SH-SY5Y (cell line): Measurements from ENCODE around the gene CADM3.

Source experiments
- GATA2 ChIP-seq: IDR thresholded peaks from 2 replicates; pipeline ENCODE4 v1.6.1; 2011; ENCODE audit warnings: mild to moderate bottlenecking, low read depth, low read length
- GATA3 ChIP-seq: IDR thresholded peaks from 2 replicates; pipeline ENCODE4 v1.6.1; 2011; ENCODE audit warnings: low read depth, mild to moderate bottlenecking, low read length, moderate library complexity

CADM3 gene

DNA sequence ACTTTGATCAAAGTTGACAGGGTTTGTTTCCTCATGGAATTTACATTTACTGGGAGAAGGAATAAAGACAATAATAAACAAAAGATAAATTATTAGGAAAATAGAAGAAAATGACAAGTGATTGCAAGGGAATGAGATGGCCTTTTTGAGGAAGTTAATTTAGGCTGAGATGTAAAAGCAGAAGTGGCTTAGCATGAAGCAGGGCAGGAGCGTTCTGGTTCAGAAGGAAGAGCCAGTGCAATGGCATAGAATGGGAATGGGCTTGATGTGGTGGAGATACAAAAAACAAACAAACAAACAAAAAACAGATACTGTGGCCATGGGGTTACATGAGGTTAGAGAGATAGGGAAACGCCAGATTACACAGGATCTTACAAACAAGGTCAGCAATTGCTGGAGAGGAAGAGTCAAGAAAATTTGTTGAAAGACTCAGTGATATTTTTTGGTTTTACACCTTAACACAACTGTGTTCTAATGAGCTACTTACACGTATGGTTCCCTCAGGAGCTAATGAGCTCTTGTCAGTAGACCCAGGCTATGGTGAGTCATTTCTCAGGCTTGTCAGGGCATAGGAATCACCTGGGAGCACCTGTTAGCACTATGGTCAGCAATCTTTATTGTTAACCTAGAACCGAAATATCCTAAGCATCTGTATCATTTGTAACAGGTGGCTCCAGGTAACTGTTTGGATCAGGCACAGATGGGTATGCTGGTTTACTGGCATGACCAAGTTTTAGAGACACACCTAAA is 8.7 kb upstream of the CADM3 start:
- TF ChIP-seq GATA2 (no peak), GATA3 (no peak)

DNA sequence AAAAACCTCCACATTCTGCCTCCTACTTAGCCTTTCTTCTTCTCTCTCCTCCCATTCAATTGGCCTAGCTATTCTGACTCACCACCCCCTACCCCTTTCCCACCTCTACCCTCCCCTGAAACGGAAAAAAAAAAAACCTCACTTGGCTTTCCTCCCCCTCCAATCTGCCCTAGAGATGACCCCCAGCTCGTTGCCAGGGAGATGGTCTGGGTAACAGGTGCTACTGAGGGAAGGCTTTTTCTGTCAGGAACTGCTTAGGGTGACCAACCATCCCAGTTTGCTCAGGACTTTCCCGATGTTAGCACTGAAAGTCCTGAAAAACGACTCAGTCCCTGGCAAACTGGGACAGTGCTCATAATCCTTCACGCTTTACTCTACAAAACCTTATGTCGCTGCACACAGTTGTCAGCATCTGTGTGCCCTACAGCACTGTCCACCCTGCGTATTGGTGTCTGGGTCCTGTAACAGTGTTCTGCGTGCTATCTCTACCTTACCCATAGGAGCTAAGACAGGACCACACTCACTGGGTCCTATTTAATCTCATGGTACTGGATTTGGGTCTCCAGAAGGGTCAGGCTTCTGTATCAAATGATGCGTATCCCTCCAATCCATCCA is 7.7 kb upstream of the CADM3 start:
- TF ChIP-seq GATA3 (no peak), GATA2 (no peak; the same call in 1 of the 2 replicates)

DNA sequence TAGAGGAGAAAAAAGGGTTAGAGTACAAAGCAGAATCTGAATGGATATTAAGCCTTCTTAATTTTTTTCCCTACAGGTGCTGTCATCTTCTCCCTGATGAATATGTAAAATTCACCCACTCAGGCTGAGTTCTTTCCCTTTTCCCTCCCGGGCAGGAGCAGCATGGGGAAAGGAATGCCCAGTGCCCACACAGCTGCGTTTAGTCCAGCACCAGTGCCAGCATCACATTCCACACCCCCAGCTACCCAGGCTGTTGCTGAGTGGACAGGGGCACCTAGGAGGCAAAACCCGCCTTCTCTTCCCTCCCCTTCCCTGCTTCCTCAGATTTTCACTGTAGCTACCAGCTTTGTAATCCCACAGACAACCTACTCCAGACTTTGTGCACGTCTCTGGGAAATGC is 3.4 kb upstream of the CADM3 start:
- TF ChIP-seq GATA3: no peak
- TF ChIP-seq GATA2: no peak

DNA sequence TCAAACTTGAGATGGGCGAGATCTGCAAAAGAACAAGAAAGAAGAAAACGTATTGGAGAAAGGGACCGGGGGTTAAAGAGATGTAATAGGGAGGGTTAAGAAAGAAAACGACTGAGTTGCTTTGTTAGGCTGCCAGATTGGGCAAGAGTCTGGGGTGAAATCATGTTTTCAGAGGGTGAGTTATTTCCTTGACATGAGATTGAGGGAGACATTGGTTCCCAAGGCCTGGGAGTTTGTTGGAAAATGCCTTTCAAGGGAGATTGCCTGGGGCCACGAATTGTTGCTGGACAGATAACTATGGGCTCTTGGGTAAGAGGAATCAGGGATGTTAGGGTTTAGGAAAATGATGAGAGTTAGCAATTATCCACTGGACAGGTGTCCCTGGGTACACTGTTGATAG is 776 bp upstream of the CADM3 start:
- TF ChIP-seq GATA2 (no peak), GATA3 (no peak)

DNA sequence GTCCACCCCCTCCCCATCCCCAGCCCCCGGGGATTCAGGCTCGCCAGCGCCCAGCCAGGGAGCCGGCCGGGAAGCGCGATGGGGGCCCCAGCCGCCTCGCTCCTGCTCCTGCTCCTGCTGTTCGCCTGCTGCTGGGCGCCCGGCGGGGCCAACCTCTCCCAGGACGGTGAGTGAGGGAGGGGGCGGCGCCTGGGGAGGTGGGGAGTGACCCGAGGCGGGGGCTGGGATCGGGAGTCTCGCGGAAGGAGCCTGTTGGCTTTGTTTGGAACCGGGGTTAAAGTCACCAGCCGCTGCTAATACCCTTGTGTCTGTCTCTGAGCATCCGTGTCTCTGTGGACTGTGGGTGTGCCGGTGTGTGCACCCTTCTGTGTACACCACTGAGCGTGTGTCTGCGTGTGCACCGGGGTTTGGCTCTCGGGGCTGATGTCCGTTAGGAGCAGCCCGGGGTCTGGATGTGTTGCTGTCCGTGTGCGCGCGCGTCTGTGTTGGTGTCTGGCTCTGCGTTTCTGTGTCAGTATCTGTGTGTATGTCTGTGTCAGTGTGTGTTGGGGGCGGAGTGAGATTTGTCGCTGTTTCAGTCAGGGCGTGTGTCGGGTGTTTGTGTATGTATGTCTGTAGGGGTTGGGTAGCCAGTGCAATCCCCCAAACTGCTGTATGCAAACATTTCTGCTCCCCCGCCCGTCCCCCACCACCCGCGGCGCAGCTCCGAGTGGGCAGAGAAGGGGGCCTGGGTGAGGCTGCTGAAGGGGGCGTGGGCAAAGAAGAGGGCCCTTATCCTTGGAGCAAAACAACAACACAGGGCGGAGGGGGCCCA is 480 bp downstream of the CADM3 start:
- TF ChIP-seq GATA3: no peak
- TF ChIP-seq GATA2: no peak

DNA sequence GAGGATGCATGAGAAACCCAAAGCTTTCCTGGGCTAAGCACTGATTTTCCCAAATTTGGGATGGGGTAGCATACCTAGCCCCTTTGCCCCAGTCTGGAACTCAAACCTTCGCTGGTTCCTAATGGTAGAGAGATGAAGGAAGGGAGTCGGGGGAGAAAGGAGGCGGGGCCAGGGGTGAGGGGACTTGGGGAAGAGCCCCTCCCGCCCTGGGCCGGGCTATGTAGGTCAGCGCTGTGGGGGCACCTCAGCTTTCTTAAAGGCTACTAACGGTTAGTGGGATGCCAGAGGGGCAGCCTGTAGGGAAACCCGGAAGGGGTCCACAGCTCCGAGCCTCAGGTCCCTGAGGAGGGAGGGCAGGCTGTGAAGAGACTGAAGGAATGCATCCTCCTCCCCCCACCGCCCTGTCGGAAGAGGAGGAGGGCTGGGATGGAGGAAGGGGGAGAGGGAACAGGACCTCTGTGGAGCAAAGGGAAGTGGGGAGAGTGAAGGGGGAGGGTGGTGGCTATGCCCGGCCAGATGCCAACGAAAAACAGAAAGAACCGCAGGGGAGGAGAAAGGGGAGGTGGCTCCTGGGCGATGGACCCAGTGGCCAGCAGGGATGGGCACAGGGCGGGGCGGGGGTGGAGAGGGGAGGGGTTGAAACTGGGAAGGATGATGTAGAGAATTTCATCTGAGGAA is 1.3 kb downstream of the CADM3 start:
- TF ChIP-seq GATA3 (no peak), GATA2 (no peak)

DNA sequence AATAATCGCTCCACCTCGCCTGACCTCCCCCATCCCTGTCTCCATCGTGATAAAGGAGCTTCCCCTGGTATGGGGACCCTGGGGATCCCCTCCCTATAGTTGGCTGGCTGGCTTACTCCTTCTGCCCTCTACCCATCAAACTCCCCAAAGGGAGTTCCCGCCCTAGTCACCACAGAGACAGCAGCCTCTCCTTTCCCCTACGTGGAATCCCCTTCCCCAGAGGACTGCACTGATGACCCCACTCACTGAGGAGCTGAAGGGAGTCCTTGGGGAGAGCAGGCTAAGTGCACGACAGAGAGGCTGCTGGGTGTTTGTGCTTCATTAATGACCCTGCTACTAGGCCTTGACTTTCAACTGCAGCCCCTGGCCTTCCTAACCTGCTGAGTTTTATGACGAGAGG is 1.9 kb downstream of the CADM3 start:
- no peak for TF ChIP-seq GATA2

DNA sequence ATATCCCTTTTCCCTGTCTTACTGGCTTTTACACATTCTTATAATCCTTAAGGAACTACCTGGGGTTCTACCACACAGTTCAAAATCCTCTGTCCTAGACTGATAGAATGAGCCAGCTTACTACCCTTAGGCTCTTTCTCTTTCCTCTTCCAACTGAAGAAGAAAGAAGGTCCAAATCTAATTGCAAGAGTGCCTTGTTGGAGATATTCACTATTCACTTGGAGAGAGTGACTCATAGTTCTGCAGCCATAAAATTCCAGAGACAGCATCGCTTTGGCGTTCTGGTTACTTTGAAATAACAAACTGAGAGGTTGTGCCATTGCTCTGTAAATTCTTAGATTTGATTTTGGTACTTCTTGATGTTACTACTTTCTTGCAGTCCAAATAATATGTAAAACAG is 4.2 kb downstream of the CADM3 start:
- TF ChIP-seq GATA3: no peak
- TF ChIP-seq GATA2: no peak

DNA sequence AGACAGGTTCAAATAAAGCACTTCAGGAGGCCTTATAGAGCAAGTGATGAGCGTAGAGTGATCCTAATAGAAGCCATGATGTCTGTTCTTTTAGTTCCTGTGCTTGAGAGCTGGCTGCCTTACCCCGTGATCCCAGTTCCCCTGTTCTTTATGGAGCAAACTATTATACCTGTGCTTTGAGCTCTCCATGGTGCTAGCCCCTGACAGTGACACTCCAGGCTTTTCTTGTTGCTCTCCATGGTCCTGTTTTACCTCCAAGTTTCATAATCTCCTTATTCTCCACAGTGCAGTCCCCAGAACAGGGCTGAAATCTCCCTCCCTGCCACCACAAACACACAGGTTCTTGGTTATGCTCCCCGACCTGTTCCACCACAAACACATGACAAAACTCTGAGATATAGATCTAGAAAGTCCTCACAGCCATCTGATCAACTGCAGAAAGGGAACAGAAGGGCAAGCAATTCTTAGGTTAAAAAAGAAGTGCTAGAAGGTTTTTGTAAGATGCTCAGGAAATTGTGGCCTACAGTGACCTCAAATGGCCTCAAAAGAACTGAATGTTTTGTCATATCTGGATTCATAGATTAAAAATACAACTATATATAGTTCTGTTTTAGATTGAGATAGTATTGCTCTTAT is 6.0 kb downstream of the CADM3 start:
- TF ChIP-seq GATA2 (no peak), GATA3 (no peak)

DNA sequence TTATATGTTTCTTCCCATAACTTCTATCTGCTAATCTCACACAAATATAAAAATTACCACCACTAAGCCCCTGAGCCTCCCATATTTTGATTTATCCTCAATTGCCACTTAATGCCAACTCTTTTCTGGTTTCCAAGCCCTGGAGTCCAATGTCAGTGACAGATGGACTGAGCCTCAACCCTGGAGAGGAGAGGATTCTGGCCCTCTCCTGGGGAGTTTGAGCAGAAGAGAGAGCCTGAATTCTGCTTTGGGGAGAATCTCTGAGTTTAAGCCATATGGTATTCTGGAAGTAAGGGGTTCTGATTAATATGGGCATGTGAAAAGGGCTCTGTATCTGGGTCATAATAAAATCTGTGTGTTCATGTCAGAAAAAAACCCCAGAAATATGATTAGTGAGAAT is 8.5 kb downstream of the CADM3 start:
- TF ChIP-seq GATA3 (no peak), GATA2 (no peak)

DNA sequence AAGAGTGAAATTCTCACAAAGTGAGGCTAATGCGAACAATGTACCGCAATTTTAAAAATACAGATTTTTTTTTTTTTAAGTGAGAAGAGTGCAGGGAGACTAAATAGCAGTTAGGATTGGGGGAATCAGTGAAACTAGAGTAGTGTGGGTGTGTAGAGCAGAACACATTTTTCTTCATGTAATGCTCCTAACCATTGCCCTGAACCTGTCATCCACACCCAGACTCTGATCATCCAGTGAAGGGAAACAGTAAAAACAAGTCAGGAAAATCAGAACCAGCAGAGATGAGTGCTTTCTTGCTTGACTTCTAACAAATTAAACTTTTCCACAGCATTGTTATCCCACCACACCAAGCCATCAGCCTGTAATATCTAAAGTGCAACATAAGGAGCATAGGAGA is 9.1 kb downstream of the CADM3 start:
- no peak for TF ChIP-seq GATA3
- TF ChIP-seq GATA2: no peak

DNA sequence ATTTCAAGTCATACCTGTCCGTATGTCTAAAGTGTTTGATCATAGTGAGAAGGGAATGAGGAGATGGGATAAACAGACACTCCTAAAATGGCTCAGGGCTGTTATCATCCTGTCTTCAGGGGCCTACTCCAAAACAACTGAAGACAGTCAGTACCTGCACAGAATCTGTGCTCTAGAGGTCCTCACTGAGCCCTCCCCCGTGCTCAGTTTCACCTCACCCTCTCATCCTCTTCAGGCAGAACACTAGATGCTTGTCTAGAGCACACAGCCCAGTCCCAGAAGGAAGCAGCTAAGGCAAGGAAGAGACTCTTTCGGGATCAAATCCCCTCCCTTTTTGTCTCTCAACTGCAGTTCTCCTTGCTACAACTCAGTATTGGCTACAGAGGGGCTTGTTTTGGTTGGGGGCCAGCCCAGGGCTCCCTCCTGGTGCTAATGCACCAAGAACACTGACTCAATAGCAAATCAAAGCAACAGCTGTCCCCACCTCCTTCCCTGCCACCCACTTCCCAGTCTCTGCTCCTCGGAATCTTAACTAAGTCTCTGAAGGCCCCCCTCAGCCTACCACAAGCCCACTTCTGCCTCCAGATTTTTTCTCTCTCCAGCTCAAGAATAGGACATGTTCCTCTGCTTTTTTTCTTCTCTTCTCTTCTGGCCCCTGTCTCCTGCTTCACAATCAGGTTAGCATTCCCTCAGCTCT is 10.1 kb downstream of the CADM3 start:
- TF ChIP-seq GATA3 (no peak), GATA2 (no peak)

DNA sequence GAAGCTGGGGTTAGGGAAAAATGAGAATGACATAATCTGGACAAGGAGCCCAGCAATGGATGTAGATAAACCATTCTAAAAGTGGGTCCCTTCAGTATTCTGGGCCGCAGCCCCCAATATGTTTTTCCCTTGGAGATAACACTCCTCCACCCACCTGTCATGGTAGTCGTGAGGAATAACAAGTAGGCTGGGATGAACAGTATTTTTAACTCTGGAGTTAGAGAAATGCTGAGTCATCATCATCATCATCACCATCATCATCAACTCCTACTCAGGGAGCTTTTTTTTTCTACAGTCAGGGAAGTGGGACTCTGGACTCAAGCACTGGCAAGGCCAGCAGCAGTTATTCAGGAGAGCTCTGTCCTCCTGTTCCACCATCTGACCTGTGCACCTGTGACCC is 12.8 kb downstream of the CADM3 start:
- TF ChIP-seq GATA2 (no peak), GATA3 (no peak)

DNA sequence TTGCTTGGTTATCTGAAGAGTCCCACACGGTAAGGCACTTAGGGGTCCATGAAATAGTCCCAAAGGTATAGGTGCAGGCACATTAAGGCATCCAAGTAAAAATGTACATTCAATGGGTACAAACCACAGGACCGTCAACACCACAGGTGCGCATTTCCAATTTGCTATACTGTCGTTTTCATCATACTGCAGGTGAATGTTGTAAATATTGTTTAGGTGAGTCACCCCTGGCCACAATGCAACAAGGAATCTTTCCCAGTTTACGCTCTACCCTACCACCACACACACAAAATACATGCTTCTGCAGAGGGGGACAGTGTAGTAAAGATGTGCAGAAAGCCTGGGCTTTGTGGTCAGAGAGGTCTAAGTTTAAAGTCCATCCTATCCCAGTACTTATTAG is 13.7 kb downstream of the CADM3 start:
- no peak for TF ChIP-seq GATA3
